Peyer's patch (tissue), 4 donors: ENCODE data around the gene CNTN4. TPM values are rescaled to one million over a fixed set of nuclear protein-coding genes. Genes with fewer than 3 reads are reported as not detected.

Experiments used
- DNase-seq, 3 donors: peaks; one replicate each; pipeline ENCODE4 v3.0.0-alpha.2; 2017 to 2019
- H3K27ac ChIP-seq, 4 donors: fragments of 200-600 bp; sonication (generic); one replicate each; pipeline ENCODE4 v1.5.1; 2016 to 2019
- H3K27me3 ChIP-seq, 2 donors: fragments of 200-600 bp; sonication (generic); one replicate each; pipeline ENCODE4 v1.5.1; 2019
- H3K36me3 ChIP-seq, 3 donors: fragments of 200-600 bp; sonication (generic); one replicate each; pipeline ENCODE4 v1.5.1; 2016 to 2019
- H3K4me1 ChIP-seq, 4 donors: fragments of 200-600 bp; sonication (generic); one replicate each; pipeline ENCODE4 v1.5.1; 2016 to 2019
- H3K4me3 ChIP-seq, 4 donors: fragments of 200-600 bp; sonication (generic); 1 replicate in 3 of 4; 2 replicates in 1 of 4; pipeline ENCODE4 v1.5.1; 2016 to 2019; ENCODE audit warnings: mild to moderate bottlenecking in 1 of 4
- H3K9me3 ChIP-seq, 4 donors: fragments of 200-600 bp; sonication (generic); one replicate each; pipeline ENCODE4 v1.5.1; 2016 to 2019; ENCODE audit warnings: mild to moderate bottlenecking in 1 of 4
- POLR2A ChIP-seq, 2 donors: fragments of 450-650 bp; IDR thresholded peaks; one replicate each; pipeline ENCODE4 v1.5.1; 2017; ENCODE audit warnings: antibody characterized with exemption in 2 of 2, mild to moderate bottlenecking in 2 of 2, moderate library complexity in 2 of 2
- small RNA-seq, 2 donors: library from RNA; depleted of rRNA; stranded (forward); fragments of <200 nt; gene quantifications; one replicate each; pipeline ENCODE3, GENCODE V24; 2016
- total RNA-seq, 4 donors: library from RNA; depleted of rRNA; stranded (reverse); fragments of >200 nt; gene quantifications; one replicate each; pipeline ENCODE4 v1.1.0, GENCODE V29; 2016
- TF ChIP-seq, protein P1 (sequence below), 6 experiments: fragments of 450-650 bp in 4 of 6; fragments of 200-600 bp in 2 of 6; sonication (generic) in 1 of 6; IDR thresholded peaks; one replicate each; pipeline ENCODE4 v1.5.1; 2017 to 2019; ENCODE audit warnings: antibody characterized with exemption in 6 of 6, mild to moderate bottlenecking in 3 of 6, moderate library complexity in 1 of 6

Gene CNTN4
- total RNA-seq, 4 donors from 2014 or later, result 5.4 to 31.1 (median 19.9) TPM

DNA sequence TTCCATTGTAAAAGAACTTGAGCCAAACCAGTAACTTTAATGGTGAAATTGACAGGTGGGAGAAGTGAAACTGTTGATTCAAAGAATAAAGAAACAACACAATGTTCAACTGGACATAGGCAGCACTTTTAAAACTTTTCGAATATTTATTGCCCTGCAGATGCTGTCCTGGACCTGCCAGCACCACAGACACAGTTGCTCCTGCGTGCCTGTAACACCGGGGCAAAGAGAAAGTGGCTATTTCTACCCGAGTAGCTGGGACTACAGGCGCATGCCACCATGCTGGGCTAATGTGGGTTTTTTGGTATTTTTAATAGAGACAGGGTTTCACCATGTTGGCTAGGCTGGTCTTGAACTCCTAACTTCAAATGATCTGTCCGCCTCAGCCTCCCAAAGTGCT lies 1004.1 kb downstream of the CNTN4 start:
- no peak for TF ChIP-seq POLR2A (IDR thresholded peaks at IDR 0.05)
- TF ChIP-seq, protein P1, sequence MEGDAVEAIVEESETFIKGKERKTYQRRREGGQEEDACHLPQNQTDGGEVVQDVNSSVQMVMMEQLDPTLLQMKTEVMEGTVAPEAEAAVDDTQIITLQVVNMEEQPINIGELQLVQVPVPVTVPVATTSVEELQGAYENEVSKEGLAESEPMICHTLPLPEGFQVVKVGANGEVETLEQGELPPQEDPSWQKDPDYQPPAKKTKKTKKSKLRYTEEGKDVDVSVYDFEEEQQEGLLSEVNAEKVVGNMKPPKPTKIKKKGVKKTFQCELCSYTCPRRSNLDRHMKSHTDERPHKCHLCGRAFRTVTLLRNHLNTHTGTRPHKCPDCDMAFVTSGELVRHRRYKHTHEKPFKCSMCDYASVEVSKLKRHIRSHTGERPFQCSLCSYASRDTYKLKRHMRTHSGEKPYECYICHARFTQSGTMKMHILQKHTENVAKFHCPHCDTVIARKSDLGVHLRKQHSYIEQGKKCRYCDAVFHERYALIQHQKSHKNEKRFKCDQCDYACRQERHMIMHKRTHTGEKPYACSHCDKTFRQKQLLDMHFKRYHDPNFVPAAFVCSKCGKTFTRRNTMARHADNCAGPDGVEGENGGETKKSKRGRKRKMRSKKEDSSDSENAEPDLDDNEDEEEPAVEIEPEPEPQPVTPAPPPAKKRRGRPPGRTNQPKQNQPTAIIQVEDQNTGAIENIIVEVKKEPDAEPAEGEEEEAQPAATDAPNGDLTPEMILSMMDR (IDR thresholded peaks at IDR 0.05), result no peak
- no peak overlapping the region for H3K4me3 ChIP-seq
- DNase-seq, result no peak

DNA sequence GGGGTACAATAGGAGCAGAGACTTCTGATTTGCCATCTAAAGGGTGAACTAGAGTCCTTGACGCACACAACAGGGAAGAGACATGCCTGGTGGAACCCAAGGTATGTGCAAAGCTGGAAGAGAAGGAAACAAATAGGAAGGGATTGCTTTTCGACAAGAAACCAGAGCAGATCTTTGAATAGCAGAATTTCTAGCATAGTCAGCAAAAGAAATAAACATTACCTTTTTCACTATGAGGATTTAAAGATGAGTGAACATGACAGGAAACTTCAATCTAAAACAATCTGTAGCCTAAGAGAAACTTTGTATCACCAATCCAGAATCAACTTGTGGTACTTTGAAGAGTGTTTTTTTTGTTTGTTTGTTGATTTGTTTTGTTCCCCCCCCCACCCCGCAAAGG lies 1006.6 kb downstream of the CNTN4 start:
- Histone ChIP-seq H3K27me3 (no peaks in the 10 kb centered on the region), H3K9me3 (no peaks in the 10 kb centered on the region), H3K36me3 (no peaks in the 10 kb centered on the region), H3K4me3 (no peak overlapping the region), H3K4me1 (no peaks in the 10 kb centered on the region), H3K27ac (no peak overlapping the region)
- no peak for DNase-seq
- TF ChIP-seq POLR2A (IDR thresholded peaks at IDR 0.05), result no peak
- TF ChIP-seq, protein P1 (IDR thresholded peaks at IDR 0.05), result no peak

More for the DNA sequence above, 1004.1 kb downstream of the CNTN4 start:
- Histone ChIP-seq H3K36me3 (no peaks in the 10 kb centered on the region), H3K27me3 (no peaks in the 10 kb centered on the region), H3K4me1 (no peaks in the 10 kb centered on the region), H3K27ac (no peak overlapping the region), H3K9me3 (no peaks in the 10 kb centered on the region)

DNA sequence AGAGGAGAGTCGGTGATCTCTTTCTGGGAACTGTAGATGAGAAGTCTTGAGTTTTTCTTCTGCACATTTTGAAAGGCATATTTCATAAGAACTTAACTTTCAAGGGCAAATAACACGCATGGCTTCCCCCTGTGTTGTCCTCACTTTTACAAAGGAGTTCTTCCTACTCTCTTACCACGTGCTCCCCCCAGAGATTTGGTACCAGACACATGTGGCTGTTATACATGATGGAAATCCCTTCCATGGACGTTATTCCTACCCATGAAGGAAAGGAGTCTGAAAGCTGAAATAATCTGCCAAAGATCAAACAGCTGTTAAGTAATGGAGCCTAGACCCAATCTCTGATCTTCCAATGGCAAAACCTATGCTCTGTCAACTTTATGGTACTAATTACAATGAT lies 1007.1 kb downstream of the CNTN4 start:
- TF ChIP-seq, protein P1 (IDR thresholded peaks at IDR 0.05), result no peak
- TF ChIP-seq POLR2A (IDR thresholded peaks at IDR 0.05), result no peak
- H3K27ac ChIP-seq, result no peak overlapping the region
- no peaks in the 10 kb centered on the region for H3K27me3 ChIP-seq
- no peaks in the 10 kb centered on the region for H3K9me3 ChIP-seq
- DNase-seq, result no peak
- no peaks in the 10 kb centered on the region for H3K4me1 ChIP-seq
- no peaks in the 10 kb centered on the region for H3K36me3 ChIP-seq
- no peak overlapping the region for H3K4me3 ChIP-seq

DNA sequence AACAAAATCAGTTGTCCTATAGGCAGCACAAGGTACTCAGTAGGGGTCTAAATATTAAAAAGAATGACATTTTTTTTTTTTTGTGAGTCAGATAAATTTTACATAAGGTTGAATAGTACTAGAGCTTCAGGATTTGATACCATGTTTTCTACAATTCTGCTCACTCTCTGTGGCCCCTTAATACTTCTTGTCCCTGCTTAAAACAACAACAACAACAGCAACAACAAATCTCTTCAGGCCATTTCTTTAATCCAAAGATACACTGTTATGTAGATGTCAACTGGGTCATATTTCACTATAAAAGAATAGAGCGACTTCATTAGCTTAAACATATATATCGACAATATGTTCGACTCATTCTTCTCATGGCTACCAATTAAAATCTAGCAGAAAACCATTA lies 1008.5 kb downstream of the CNTN4 start:
- no peak overlapping the region for H3K4me3 ChIP-seq
- no peak for DNase-seq
- no peak overlapping the region for H3K27ac ChIP-seq
- no peaks in the 10 kb centered on the region for H3K4me1 ChIP-seq
- no peaks in the 10 kb centered on the region for H3K9me3 ChIP-seq
- H3K27me3 ChIP-seq, result no peaks in the 10 kb centered on the region
- no peak for TF ChIP-seq POLR2A (IDR thresholded peaks at IDR 0.05)
- TF ChIP-seq, protein P1 (IDR thresholded peaks at IDR 0.05), result no peak
- no peaks in the 10 kb centered on the region for H3K36me3 ChIP-seq

Small RNA genes lying within 50 kb of the gene (small RNA-seq; reads per million reads assigned to genes)
- gene RF00416, result 0 reads per million in 2 donors
- gene RN7SKP144, result 0 reads per million in 2 donors
